Tibial artery (tissue), 4 donors: ENCODE measurements around the gene ADCY4.

ENCODE experiments used
- DNase-seq, 2 donors: peaks; one replicate each; pipeline ENCODE4 v3.0.0-alpha.2; 2019
- H3K27ac ChIP-seq, 2 donors: fragments of 200-600 bp; sonication (generic) in 1 of 2; 1 replicate in 1 of 2; 2 replicates in 1 of 2; pipeline ENCODE4 v1.5.1; 2018 to 2019; ENCODE audit warnings: mild to moderate bottlenecking in 1 of 2
- H3K27me3 ChIP-seq, 2 donors: fragments of 200-600 bp; sonication (generic) in 1 of 2; one replicate each; pipeline versions ENCODE4 v1.5.1 to v1.6.0; 2016 to 2019
- H3K36me3 ChIP-seq, 3 donors: fragments of 200-600 bp; sonication (generic) in 2 of 3; one replicate each; pipeline ENCODE4 v1.5.1; 2016 to 2019; ENCODE audit warnings: mild to moderate bottlenecking in 2 of 3
- H3K4me1 ChIP-seq, 4 donors: fragments of 200-600 bp; sonication (generic) in 2 of 4; 1 replicate in 3 of 4; 2 replicates in 1 of 4; pipeline ENCODE4 v1.5.1; 2016 to 2019
- H3K4me3 ChIP-seq, 2 donors: fragments of 200-600 bp; sonication (generic) in 1 of 2; 1 replicate in 1 of 2; 2 replicates in 1 of 2; pipeline ENCODE4 v1.5.1; 2018 to 2019; ENCODE audit warnings: mild to moderate bottlenecking in 2 of 2
- H3K9me3 ChIP-seq, 3 donors: fragments of 200-600 bp; sonication (generic) in 1 of 3; one replicate each; pipeline ENCODE4 v1.5.1; 2016 to 2019
- intact Hi-C: fragments of 100-400 bp; cut with DNase I; formaldehyde crosslinking; loops from one replicate; pipeline ENCODE4 v1.15.0; 2023; ENCODE audit warnings: low total_unique reads
- TF ChIP-seq, protein P1 (sequence below), 2 experiments: fragments of 200-600 bp in 1 of 2; fragments of 450-650 bp in 1 of 2; IDR thresholded peaks; one replicate each; pipeline ENCODE4 v1.5.1; 2017 to 2019; ENCODE audit warnings: antibody characterized with exemption in 2 of 2, mild to moderate bottlenecking in 1 of 2, moderate library complexity in 1 of 2

The ADCY4 gene

DNA sequence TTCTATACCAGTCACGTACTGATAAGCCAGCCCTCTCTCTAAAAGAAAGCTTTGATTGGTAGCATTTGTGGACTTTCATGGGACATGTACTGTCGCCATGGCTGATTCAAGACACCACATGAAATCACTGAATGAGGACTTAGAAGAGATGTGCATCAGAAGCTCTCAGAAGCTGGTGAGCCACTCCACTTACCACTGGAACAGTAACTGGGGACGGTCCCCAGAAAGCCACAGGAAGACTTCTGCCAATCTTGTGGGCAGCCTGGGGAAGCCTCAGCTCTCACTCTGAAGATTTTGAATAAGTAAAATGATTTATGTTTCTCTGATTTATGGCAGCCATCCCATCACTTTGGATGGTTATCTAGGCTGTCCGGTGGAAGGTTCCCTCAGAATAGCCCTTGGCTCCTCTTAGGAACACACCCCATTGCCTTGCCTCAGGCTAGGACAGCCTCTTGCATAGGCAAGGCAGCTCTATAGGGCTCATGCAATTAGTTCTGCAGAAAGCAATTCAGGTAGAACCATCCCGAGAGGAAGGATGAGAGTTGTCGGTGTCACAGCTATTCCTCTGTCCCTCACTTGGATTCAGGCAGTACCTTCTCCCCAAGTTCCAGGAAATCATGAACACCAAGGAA, 45.1 kb downstream of the ADCY4 start:
- no peak for DNase-seq
- TF ChIP-seq, protein P1, sequence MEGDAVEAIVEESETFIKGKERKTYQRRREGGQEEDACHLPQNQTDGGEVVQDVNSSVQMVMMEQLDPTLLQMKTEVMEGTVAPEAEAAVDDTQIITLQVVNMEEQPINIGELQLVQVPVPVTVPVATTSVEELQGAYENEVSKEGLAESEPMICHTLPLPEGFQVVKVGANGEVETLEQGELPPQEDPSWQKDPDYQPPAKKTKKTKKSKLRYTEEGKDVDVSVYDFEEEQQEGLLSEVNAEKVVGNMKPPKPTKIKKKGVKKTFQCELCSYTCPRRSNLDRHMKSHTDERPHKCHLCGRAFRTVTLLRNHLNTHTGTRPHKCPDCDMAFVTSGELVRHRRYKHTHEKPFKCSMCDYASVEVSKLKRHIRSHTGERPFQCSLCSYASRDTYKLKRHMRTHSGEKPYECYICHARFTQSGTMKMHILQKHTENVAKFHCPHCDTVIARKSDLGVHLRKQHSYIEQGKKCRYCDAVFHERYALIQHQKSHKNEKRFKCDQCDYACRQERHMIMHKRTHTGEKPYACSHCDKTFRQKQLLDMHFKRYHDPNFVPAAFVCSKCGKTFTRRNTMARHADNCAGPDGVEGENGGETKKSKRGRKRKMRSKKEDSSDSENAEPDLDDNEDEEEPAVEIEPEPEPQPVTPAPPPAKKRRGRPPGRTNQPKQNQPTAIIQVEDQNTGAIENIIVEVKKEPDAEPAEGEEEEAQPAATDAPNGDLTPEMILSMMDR (IDR thresholded peaks at IDR 0.05): no peak
- Histone ChIP-seq H3K9me3 (no peaks in the 10 kb centered on the region), H3K27ac (no peak overlapping the region), H3K4me3 (no peak overlapping the region), H3K4me1 (no peaks in the 10 kb centered on the region), H3K36me3 (peaks cover 29 to 43% (median 38%) of the 10 kb centered on the region in 3 donors), H3K27me3 (no peaks in the 10 kb centered on the region)
- intact Hi-C loops: no loop called here

DNA sequence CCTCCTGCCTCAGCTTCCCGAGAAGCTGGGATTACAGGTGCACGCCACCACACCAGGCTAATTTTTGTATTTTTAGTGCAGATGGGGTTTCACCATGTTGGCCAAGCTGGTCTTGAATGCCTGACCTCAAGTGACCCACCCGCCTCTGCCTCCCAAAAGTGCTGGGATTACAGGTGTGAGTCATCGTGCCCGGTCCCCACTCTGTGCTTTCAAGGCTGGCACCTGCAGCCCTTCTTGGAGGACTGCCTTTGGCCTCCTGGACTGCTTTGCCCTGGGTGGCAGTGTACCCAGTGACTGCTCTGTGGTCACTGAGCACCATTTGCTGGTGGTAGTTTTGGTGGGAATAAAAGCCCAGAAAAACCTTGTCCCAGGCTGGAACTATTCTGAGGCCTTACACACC, 47.9 kb downstream of the ADCY4 start:
- DNase-seq: no peak

DNA sequence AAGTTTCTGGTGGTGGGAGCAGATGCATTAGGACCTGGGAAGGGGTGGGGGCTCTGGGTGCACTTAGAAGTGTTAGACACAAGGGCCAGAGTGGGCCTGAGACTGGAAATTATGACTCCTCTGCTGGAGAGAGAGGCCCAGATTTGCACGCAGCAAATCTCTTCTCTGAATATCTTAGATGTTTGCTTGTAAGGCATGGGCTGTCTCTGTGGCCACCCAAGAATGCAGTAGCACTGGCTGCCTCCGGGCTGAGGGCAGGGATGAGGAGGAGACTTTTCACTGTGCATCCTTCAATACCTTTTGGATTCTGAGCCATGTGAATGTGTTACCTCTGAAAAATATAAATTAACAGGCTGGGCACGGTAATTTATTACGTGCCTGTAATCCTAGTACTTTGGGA, 49.5 kb downstream of the ADCY4 start:
- Histone ChIP-seq H3K9me3 (no peaks in the 10 kb centered on the region), H3K27ac (no peak overlapping the region), H3K36me3 (peaks cover 0 to 13% (median 12%) of the 10 kb centered on the region in 3 donors), H3K4me1 (no peaks in the 10 kb centered on the region), H3K27me3 (no peaks in the 10 kb centered on the region), H3K4me3 (no peak overlapping the region)
- intact Hi-C loops: no loop called here
- TF ChIP-seq, protein P1 (IDR thresholded peaks at IDR 0.05): no peak
- no peak for DNase-seq

More for the DNA sequence above, 47.9 kb downstream of the ADCY4 start:
- no peak overlapping the region for H3K27ac ChIP-seq
- intact Hi-C loops: no loop called here
- no peaks in the 10 kb centered on the region for H3K27me3 ChIP-seq
- no peak overlapping the region for H3K4me3 ChIP-seq
- no peaks in the 10 kb centered on the region for H3K4me1 ChIP-seq
- H3K9me3 ChIP-seq: no peaks in the 10 kb centered on the region
- TF ChIP-seq, protein P1 (IDR thresholded peaks at IDR 0.05): no peak
- peaks cover 15 to 30% (median 28%) of the 10 kb centered on the region in 3 donors for H3K36me3 ChIP-seq

DNA sequence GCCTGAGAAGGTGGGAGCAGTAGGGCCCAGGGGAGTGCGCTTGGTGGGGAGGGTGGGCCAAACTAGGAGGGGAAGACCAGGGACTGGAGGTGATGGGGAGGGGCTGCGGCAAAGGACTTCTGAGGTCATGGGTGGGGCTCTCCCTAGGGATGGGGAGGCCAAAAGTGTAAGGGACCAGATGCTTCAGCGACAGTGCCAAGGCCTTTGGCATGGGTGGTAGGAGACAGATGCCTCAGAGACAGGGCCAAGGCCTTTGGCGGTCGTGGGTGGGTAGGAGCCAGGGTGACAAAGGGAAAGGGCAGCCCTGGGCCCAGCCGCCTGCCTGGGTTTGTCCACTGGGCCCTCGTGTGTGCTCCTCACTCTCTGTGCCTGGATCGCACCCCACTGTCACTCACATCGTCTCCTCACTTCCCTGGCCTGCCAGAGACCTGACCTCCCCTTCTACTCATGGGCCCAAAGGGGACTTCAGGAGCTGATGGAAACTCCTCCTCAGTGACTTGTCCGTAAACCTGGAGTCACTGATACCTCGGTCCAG, 50.3 kb downstream of the ADCY4 start:
- Histone ChIP-seq H3K27ac (no peak overlapping the region), H3K4me3 (no peak overlapping the region), H3K9me3 (no peaks in the 10 kb centered on the region), H3K27me3 (no peaks in the 10 kb centered on the region), H3K4me1 (no peaks in the 10 kb centered on the region), H3K36me3 (peaks cover 0 to 6% (median 4%) of the 10 kb centered on the region in 3 donors)
- TF ChIP-seq, protein P1 (IDR thresholded peaks at IDR 0.05): no peak
- no peak for DNase-seq
- intact Hi-C loops: no loop called here

DNA sequence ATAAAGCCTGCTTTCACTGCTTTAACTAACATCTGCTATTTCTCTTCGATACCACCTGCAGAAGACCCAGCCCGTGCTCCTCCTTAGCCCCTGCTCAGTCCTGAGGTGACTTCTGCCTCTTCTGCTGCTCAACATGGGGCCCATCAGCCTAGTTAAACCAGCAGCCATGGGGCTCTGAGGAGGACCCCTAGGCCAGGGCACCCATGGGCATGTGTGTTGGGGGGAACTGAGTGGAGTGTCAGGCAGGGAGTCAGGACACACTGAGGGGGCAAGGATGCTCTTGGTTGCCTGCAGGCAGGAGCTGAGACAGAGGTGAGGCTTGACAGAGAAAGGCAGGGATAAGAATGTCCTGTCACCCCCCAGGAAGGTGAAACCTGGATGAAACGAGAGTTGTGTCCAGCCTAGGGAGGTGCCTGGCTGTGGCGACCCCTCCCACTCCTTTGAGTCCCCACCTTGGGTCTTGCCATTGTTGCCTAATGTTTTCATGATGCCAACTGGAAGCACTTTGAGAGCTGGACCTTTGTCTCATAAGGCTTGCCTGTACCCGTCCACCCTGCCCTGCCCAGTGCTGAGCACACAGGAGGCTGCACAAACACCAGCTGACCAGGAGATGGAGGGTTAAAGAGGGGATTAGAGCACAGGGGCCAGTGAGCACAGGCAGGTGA, 50.9 kb downstream of the ADCY4 start:
- no peak for DNase-seq
- TF ChIP-seq, protein P1 (IDR thresholded peaks at IDR 0.05): no peak
- intact Hi-C loops: no loop called here
- no peaks in the 10 kb centered on the region for H3K9me3 ChIP-seq
- H3K36me3 ChIP-seq: no peaks in the 10 kb centered on the region
- no peak overlapping the region for H3K27ac ChIP-seq
- H3K27me3 ChIP-seq: no peaks in the 10 kb centered on the region
- H3K4me3 ChIP-seq: no peak overlapping the region
- H3K4me1 ChIP-seq: no peaks in the 10 kb centered on the region
